B cell (primary cell): ENCODE data around the gene WFDC11. TPM values are rescaled to one million over a fixed set of nuclear protein-coding genes. Genes with fewer than 3 reads are reported as not detected.

Experiments
- ATAC-seq: fragments of 200-7000 bp; cut with Tn5 transposase; one replicate; pipeline ENCODE4 v1.10.0; 2021; ENCODE audit warnings: low read depth, mild to moderate bottlenecking, moderate number of reproducible peaks, moderate library complexity
- CTCF ChIA-PET: fragments of 350-600 bp; sonication (Branson Sonifier 250); formaldehyde crosslinking; loops from one replicate; lab custom pipeline; 2021; ENCODE audit warnings: antibody characterized with exemption, inconsistent platforms; lab: Charles Lee
- POLR2A ChIA-PET: fragments of 350-600 bp; sonication (Branson Sonifier 250); formaldehyde crosslinking; loops from one replicate; lab custom pipeline; 2021; ENCODE audit warnings: antibody characterized with exemption; lab: Charles Lee
- DNase-seq: peaks from one replicate; pipeline ENCODE4 v3.0.0; 2013
- H2AFZ ChIP-seq: 2 replicates; pipeline ENCODE4 v1.6.1; 2012; ENCODE audit warnings: mild to moderate bottlenecking, low read depth, low read length; ENCODE audit not compliant: insufficient read depth, poor library complexity, severe bottlenecking
- H3K27ac ChIP-seq, 2 donors: 1 replicate in 1 of 2; 2 replicates in 1 of 2; pipeline ENCODE4 v1.5.1; 2012 to 2013; ENCODE audit warnings: low read length in 2 of 2, mild to moderate bottlenecking in 2 of 2, moderate library complexity in 1 of 2
- H3K27me3 ChIP-seq, 4 experiments: fragments of 200-600 bp in 1 of 4; sonication (generic) in 1 of 4; replicated peaks in 1 of 4; 1 replicate in 2 of 4; 2 replicates in 2 of 4; pipeline versions ENCODE4 v1.6.1 to v1.7.0; 2013 to 2016; ENCODE audit warnings: low read length in 3 of 4, mild to moderate bottlenecking in 2 of 4, mixed read lengths in 1 of 4, moderate library complexity in 1 of 4; ENCODE audit not compliant: insufficient read depth in 4 of 4, control insufficient read depth in 3 of 4; ENCODE audit errors: control extremely low read depth in 1 of 4
- H3K36me3 ChIP-seq, 2 experiments: replicated peaks in 1 of 2; 1 replicate in 1 of 2; 2 replicates in 1 of 2; pipeline versions ENCODE4 v1.6.1 to v1.7.1; 2013; ENCODE audit warnings: low read length in 1 of 2; ENCODE audit not compliant: insufficient read depth in 2 of 2, control insufficient read depth in 1 of 2; ENCODE audit errors: control extremely low read depth in 1 of 2, extremely low read depth in 1 of 2
- H3K4me1 ChIP-seq, 2 donors: fragments of 200-600 bp in 1 of 2; sonication (generic) in 1 of 2; 1 replicate in 1 of 2; 2 replicates in 1 of 2; pipeline versions ENCODE4 v1.5.1 to v1.6.1; 2013 to 2017; ENCODE audit warnings: low read length in 2 of 2; ENCODE audit not compliant: control insufficient read depth in 2 of 2, insufficient read depth in 2 of 2
- H3K4me2 ChIP-seq: replicated peaks from 2 replicates; pipeline ENCODE3; 2012; ENCODE audit warnings: mild to moderate bottlenecking, low read depth, low read length; ENCODE audit not compliant: poor library complexity, severe bottlenecking
- H3K4me3 ChIP-seq, 5 experiments: fragments of 200-600 bp in 1 of 5; sonication (generic) in 1 of 5; 1 replicate in 3 of 5; 2 replicates in 2 of 5; pipeline versions ENCODE4 v1.5.1 to v1.7.0; 2011 to 2016; ENCODE audit warnings: low read length in 4 of 5, mild to moderate bottlenecking in 4 of 5, low read depth in 2 of 5, control low read depth in 1 of 5, moderate library complexity in 1 of 5; ENCODE audit not compliant: insufficient read depth in 1 of 5; ENCODE audit errors: control extremely low read depth in 1 of 5, extremely low read depth in 1 of 5
- H3K79me2 ChIP-seq: fragments of 200-600 bp; sonication (generic); one replicate; pipeline ENCODE4 v1.6.0; 2016; ENCODE audit warnings: low read length; ENCODE audit not compliant: control insufficient read depth, insufficient read depth
- H3K9ac ChIP-seq: fragments of 200-600 bp; sonication (generic); 2 replicates; pipeline ENCODE4 v1.6.1; 2017; ENCODE audit warnings: mild to moderate bottlenecking, low read length, moderate library complexity
- H3K9me3 ChIP-seq, 3 donors: one replicate each; pipeline versions ENCODE4 v1.6.1 to v1.7.1; 2013; ENCODE audit warnings: low read length in 2 of 3; ENCODE audit not compliant: control insufficient read depth in 2 of 3, insufficient read depth in 1 of 3; ENCODE audit errors: control extremely low read depth in 1 of 3
- H4K20me1 ChIP-seq: 2 replicates; pipeline ENCODE4 v1.6.0; 2012; ENCODE audit warnings: mild to moderate bottlenecking, low read length; ENCODE audit not compliant: insufficient read depth, control insufficient read depth, poor library complexity, severe bottlenecking
- H3K27ac Mint-ChIP-seq: one replicate; pipeline ENCODE4 v1.8.0; 2021; ENCODE audit warnings: mixed read lengths
- H3K27me3 Mint-ChIP-seq: one replicate; pipeline ENCODE4 v1.8.0; 2021; ENCODE audit warnings: mixed read lengths
- H3K4me1 Mint-ChIP-seq: one replicate; pipeline ENCODE4 v1.8.0; 2021; ENCODE audit warnings: mixed read lengths
- H3K4me3 Mint-ChIP-seq: one replicate; pipeline ENCODE4 v1.8.0; 2021; ENCODE audit warnings: mixed read lengths
- H3K9me3 Mint-ChIP-seq: one replicate; pipeline ENCODE4 v1.8.0; 2022; ENCODE audit warnings: mixed read lengths; ENCODE audit not compliant: insufficient read depth
- CTCF ChIP-seq: fragments of 200-600 bp; IDR thresholded peaks from one replicate; pipeline ENCODE4 v1.8.0; 2022; ENCODE audit warnings: antibody characterized with exemption, mild to moderate bottlenecking
- EZH2 ChIP-seq: IDR thresholded peaks from 2 replicates; pipeline ENCODE4 v1.6.1; 2012; ENCODE audit warnings: borderline replicate concordance, low read depth, mild to moderate bottlenecking, moderate library complexity, low read length; ENCODE audit not compliant: insufficient read depth, poor library complexity, severe bottlenecking
- WGBS: methylation state at CpG from one replicate; pipeline ENCODE4 v1.1.5; 2013; ENCODE audit warnings: missing lambda C conversion rate; ENCODE audit not compliant: insufficient coverage; 5-methylcytosine and 5-hydroxymethylcytosine counted together
- intact Hi-C: fragments of 100-400 bp; cut with micrococcal nuclease; formaldehyde crosslinking; loops from one replicate; pipeline ENCODE4 v1.10.0; 2022
- polyA plus RNA-seq: library from polyadenylated mRNA; depleted of rRNA; stranded (reverse); fragments of >200 nt; gene quantifications from 2 replicates; pipeline ENCODE4 v1.2.3, GENCODE V29; 2012
- total RNA-seq, 2 donors: library from RNA; stranded (reverse); fragments of 120-200 nt in 1 of 2; gene quantifications; 1 replicate in 1 of 2; 2 replicates in 1 of 2; pipeline versions ENCODE4 v1.2.3 to v1.2.4, GENCODE V29; 2013 to 2022

WFDC11 gene
- total and polyA plus RNA-seq, 2 donors (not counting 1 experiment from before 2014, with no cell fraction given), result not detected

- Histone ChIP-seq H3K79me2 (no peaks in the 10 kb centered on the region), H3K9ac (no peak overlapping the region), H3K4me2 (no peak overlapping the region), H3K4me3 (no peak overlapping the region), H2AFZ (no peak overlapping the region), H3K9me3 (peaks cover 0 to 2% (median 0%) of the 10 kb centered on the region in 3 donors), H3K4me1 (no peaks in the 10 kb centered on the region), H3K36me3 (no peaks in the 10 kb centered on the region), H3K27ac (no peak overlapping the region), H4K20me1 (no peaks in the 10 kb centered on the region), H3K27me3 (peaks cover 0 to 5% (median 2%) of the 10 kb centered on the region in 4 experiments)
- H3K27ac Mint-ChIP-seq, result no peak overlapping the region
- DNase-seq, result no peak
- H3K4me3 Mint-ChIP-seq, result no peak overlapping the region
- no peak for ATAC-seq
- ChIA-PET POLR2A (no interaction called here), CTCF (no interaction called here)
- intact Hi-C loops, result no loop called here
- H3K27me3 Mint-ChIP-seq, result peaks cover 50% of the 10 kb centered on the region
- no peaks in the 10 kb centered on the region for H3K9me3 Mint-ChIP-seq
- TF ChIP-seq CTCF (no peak), EZH2 (no peak)
- no peaks in the 10 kb centered on the region for H3K4me1 Mint-ChIP-seq
Observed at GRCh38 chr20:45612314-45612713, 57.7 kb downstream of the WFDC11 start.

- Histone ChIP-seq H3K36me3 (no peaks in the 10 kb centered on the region), H3K4me3 (no peak overlapping the region), H3K79me2 (no peaks in the 10 kb centered on the region), H3K9me3 (peaks cover 0 to 7% (median 5%) of the 10 kb centered on the region in 3 donors), H4K20me1 (no peaks in the 10 kb centered on the region), H3K27me3 (peaks cover 0 to 8% (median 2%) of the 10 kb centered on the region in 4 experiments), H3K4me2 (no peak overlapping the region), H2AFZ (no peak overlapping the region), H3K9ac (no peak overlapping the region), H3K27ac (no peak overlapping the region), H3K4me1 (no peaks in the 10 kb centered on the region)
- no CpG with 5 or more reads among the region's 4 CpGs for WGBS
- H3K4me3 Mint-ChIP-seq, result no peak overlapping the region
- H3K4me1 Mint-ChIP-seq, result no peaks in the 10 kb centered on the region
- no peak for TF ChIP-seq CTCF
- TF ChIP-seq EZH2, result no peak
- no peak for DNase-seq
- CTCF ChIA-PET, result no interaction called here
- no peak overlapping the region for H3K27ac Mint-ChIP-seq
- peaks cover 54% of the 10 kb centered on the region for H3K27me3 Mint-ChIP-seq
- intact Hi-C loops, result no loop called here
- ATAC-seq, result no peak
- peaks cover 2% of the 10 kb centered on the region for H3K9me3 Mint-ChIP-seq
- POLR2A ChIA-PET, result no interaction called here
Observed at GRCh38 chr20:45611054-45611453, 59.0 kb downstream of the WFDC11 start.
